GM18870 (cell line): ENCODE results near the gene RANBP17.

ENCODE experiments used
- ATAC-seq: cut with Tn5 transposase; IDR thresholded peaks from one replicate; pipeline ENCODE4 v1.9.1; 2021; ENCODE audit warnings: moderate library complexity; ENCODE audit not compliant: unreplicated experiment

RANBP17 gene

DNA sequence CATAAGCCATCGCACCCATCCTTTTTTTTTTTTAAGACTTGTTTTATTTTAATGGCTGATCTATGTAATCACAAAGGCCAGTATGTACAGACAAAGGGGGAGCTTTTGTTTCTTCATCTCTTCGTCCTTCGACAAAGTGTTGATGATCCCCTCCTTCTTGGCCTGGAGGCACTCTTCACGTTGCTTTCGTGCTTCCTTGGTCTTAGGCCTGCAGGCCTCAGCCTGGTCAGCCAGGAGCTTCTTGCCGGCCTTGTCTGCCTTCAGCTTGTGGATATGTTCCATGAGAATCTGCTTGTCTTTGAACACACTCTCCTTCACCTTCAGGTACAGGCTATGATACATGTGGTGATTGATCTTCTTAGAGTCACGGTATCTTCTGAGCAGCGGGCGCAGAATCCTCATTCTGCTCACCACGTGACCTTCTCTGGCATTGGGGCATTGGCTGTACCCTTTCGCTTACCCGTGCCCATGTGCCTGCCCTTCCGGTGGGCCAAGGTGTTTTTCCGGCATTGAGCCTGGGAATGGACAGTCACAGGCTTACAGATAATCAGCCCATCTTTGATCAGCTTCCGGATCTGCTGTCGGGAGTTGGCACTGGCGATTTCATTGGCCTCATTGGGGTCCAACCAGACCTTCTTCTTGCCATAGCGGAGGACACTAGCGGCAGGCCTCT lies 483.3 kb downstream of the RANBP17 start:
- no peak for ATAC-seq
